G401.6 (cell line): Measurements from ENCODE around the gene DEUP1.

Experiments used
- FAIRE-seq: peaks from 2 replicates; lab custom pipeline; 2012; peaks lifted over from hg19 to GRCh38; lab: Jason Lieb, UNC

Gene DEUP1

DNA sequence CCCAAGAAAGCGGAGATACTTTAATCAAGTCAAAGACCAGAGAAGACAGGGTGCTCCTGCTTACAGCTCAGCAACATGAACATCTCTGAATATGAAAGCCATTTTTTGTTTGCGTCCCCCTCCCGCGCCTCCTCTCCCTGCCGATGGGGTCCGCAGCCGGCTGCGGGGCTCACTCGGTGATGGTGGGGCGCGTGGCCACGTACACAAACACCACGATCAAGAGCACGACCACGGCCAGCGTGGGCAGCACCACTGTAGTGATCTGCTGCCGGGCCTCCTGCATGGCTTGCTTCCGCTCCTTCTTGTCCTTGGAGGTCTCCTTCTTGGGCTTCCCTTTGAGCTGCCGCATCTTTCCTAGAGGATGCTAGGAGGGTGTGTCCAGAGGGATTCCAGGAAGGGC lies 148.3 kb downstream of the DEUP1 start:
- FAIRE-seq, result no peak

DNA sequence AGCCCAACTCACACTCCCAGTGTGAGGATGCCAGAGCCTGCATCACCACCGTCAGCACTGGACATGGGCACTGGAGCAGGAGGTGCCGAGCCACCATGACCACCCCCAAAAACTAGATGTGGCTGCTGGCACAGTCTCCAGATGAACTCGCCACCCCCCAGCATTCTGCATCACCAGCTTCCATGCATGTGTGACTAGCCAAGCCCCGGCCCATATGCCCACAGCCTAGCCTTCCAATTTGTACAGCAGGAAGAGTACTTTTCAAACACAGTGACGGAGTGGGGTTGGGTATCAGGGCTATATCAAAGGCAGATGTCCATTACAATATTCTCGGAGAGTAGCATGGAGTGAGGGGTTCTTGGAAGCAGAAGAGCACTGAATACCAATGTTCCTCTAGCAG lies 149.7 kb downstream of the DEUP1 start:
- no peak for FAIRE-seq

DNA sequence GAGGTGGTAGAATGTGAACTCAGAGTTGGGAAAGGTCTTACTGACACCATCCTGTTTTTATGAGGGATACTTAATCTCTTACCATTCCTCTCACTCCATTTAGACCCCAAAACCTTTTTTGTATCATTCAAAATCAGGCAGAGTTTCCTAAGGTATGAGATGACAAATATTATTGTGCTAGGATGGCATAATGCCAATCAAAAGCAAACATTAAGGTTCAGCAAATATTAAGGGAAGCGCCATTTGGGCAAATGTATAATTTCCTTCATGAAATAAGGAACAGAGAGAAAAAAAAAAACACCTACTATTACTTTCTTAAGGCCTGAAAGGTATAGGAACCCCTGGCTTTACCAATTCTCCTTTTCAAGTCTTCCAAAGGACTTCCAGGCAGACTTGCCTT lies 150.2 kb downstream of the DEUP1 start:
- no peak for FAIRE-seq

DNA sequence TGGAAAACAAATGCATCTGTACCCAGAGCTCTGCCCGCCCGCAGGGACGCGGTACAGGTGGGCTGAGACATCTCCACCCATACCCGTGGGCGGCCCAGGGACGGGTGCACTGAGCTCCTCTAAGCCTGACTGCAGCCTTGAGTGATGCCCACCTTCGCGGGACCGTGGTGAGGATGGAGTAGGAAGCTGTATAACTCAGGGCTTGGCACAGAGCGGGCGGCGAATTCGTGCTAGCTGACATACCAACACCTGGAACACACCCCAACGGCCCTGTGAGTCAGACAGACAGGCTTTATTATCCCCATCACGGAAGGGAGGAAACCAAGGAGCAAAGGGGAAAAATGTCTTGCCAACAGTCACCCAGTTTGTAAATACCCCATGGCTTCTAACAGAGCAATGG lies 150.7 kb downstream of the DEUP1 start:
- FAIRE-seq, result no peak

DNA sequence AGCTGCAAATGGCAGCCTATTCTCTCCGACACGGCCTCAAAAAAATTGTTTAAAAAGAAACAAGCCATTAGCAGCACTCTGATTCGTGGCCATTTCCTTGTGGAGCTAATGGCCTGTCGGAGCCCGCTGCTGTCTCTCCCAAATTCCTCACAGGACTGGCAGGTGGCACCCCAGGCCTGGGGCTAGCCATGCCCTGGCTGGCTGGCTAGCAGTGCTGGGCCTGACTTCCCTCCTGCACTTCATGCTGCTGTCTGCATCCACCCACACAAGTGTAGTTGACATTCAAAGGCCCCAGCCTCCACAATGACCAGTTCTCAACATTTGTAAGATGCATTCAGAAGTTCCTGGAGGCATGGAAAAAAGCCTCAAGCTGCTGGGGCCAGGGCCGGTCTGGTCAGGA lies 151.2 kb downstream of the DEUP1 start:
- no peak for FAIRE-seq

DNA sequence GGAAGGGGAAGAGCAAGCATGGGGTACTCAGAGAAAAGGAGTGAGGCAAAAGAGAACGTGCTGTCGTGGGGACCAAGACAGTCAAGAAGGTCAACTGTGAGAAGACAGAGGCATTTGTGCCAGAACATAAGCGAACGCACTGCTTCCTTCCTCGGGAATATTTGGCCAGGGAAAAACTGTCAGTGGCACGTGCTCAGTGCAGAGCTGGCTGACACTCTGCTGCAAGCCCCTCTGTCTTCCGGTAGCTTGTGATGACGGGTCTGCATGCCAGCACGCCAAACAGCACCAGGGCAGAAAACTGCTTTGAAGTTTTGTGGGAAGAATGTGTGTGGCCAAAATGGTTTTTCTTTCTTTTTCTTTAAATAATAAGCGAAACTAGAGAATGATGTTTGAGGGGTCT lies 152.0 kb downstream of the DEUP1 start:
- no peak for FAIRE-seq

DNA sequence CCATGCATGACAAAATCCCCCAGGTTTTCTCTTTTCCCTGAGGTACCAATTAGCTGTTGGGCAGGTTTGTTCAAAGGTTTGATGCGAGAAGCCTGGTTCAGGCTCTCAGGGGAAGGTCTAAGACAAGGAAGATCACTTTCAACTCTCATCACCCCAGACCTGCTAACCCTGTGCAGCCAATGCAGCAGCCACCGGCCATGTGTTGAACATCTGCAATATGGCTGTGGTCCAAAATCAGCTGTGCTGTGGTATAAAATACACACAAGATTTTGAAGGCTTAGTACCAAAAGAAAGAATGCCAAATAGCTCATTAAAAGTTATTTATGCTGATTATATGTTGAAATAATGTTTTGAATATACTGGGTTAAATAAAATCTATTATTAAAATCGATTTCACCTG lies 154.2 kb downstream of the DEUP1 start:
- no peak for FAIRE-seq

DNA sequence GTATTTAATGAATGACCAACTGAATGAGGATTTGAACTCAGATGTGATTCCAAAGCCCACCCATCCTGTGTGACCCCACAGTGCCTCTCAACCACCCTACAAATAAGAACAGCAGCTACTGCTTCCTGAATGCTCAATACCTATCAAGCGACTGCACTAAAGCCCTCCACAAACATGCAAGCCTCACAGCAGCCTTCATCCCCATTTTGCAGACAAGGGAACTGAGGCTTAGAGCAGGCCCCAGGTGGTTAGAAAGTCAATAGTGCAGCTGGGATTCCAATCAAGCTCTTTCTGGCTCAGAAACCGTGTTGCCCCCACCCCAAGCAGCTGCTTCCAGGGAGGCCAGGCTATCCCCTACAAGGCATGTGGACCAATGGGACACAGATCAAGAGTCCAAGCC lies 155.4 kb downstream of the DEUP1 start:
- FAIRE-seq, result no peak

DNA sequence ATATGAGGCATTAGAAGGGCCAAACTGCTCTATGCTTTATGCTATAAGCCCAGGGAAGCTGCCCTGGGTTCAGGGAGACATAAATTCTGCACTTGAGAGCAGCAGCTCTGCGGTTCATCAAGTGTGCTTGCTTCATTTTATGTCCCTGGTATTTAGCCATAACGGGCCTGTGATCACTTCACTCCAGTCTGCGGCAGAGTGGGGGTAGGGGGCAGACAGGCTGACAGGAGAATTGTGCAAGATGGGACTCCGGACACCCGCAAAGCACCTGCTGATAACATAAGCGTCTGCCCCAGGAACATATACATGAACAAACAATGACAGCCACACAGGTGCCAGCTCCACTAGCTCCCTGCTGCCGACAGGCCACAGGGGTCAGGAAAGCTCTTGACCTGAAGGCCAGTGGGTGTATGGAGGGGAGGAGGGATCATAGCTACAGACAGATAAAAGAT lies 156.5 kb downstream of the DEUP1 start:
- no peak for FAIRE-seq
